Natural killer cell treated with Interleukin-12 subunit alpha and Interleukin-12 subunit beta and Interleukin-15 and Interleukin-18, amount 100 ng/mL, for 72 hours (primary cell): Measurements from ENCODE around the gene METTL23. TPM values are rescaled to one million over a fixed set of nuclear protein-coding genes. Genes with fewer than 3 reads are reported as not detected.
"Not testable (repeated sequence)": the region's sequence is repeated elsewhere in the genome, so short reads cannot be mapped to it uniquely, and the experiment has no call there.

Experiments
- ATAC-seq, 2 donors: fragments of 150-1000 bp; cut with Tn5 transposase in 1 of 2; sonication (Bioruptor Pico), chemical (Tn5 transposase) in 1 of 2; 2 replicates each; pipeline ENCODE4 v1.10.0; 2021
- DNase-seq: peaks from one replicate; pipeline ENCODE4 v3.0.0; 2022; ENCODE audit warnings: low spot score
- H3K27ac Mint-ChIP-seq, 2 donors: 1 replicate in 1 of 2; 2 replicates in 1 of 2; pipeline ENCODE4 v1.8.0; 2022; ENCODE audit warnings: mixed read lengths in 2 of 2, mild to moderate bottlenecking in 1 of 2, moderate library complexity in 1 of 2
- H3K27me3 Mint-ChIP-seq, 2 donors: 1 replicate in 1 of 2; 2 replicates in 1 of 2; pipeline ENCODE4 v1.8.0; 2022; ENCODE audit warnings: mixed read lengths in 2 of 2
- H3K36me3 Mint-ChIP-seq: one replicate; pipeline ENCODE4 v1.8.0; 2022; ENCODE audit warnings: mixed read lengths
- H3K4me1 Mint-ChIP-seq, 2 donors: 1 replicate in 1 of 2; 2 replicates in 1 of 2; pipeline ENCODE4 v1.8.0; 2022; ENCODE audit warnings: low read depth in 2 of 2, mixed read lengths in 2 of 2, mild to moderate bottlenecking in 1 of 2
- H3K4me3 Mint-ChIP-seq: one replicate; pipeline ENCODE4 v1.8.0; 2022; ENCODE audit warnings: mixed read lengths
- H3K9me3 Mint-ChIP-seq: 2 replicates; pipeline ENCODE4 v1.8.0; 2022; ENCODE audit warnings: mixed read lengths
- total RNA-seq, 2 donors: library from RNA; stranded (reverse); gene quantifications; one replicate each; pipeline ENCODE4 v1.2.3, GENCODE V29; 2022

METTL23 gene
- total RNA-seq, 2 donors from 2014 or later: 26.4 to 37.0 TPM

- no peaks in the 10 kb centered on the region for H3K27me3 Mint-ChIP-seq
- no peaks in the 10 kb centered on the region for H3K36me3 Mint-ChIP-seq
- no peak for DNase-seq
- no peak for ATAC-seq
- peaks cover 7 to 8% of the 10 kb centered on the region in 2 donors for H3K4me1 Mint-ChIP-seq
- no peaks in the 10 kb centered on the region for H3K9me3 Mint-ChIP-seq
- H3K4me3 Mint-ChIP-seq: peak overlapping the region; percentile 72
- no peak overlapping the region for H3K27ac Mint-ChIP-seq
Observed at GRCh38 chr17:76701471-76701967, 25.1 kb upstream of the METTL23 start.

GRCh38 chr17:76702076-76702475, 24.6 kb upstream of the METTL23 start:
- Mint-ChIP-seq H3K27me3 (no peaks in the 10 kb centered on the region), H3K27ac (no peak overlapping the region), H3K9me3 (no peaks in the 10 kb centered on the region), H3K4me3 (no peak overlapping the region), H3K36me3 (no peaks in the 10 kb centered on the region), H3K4me1 (peaks cover 7 to 8% of the 10 kb centered on the region in 2 donors)
- DNase-seq (no peak), ATAC-seq (no peak)

- DNase-seq (peak; percentile 26), ATAC-seq (no peak)
- H3K27ac Mint-ChIP-seq: no peak overlapping the region
- no peak overlapping the region for H3K4me3 Mint-ChIP-seq
- no peaks in the 10 kb centered on the region for H3K9me3 Mint-ChIP-seq
- peaks cover 7 to 8% of the 10 kb centered on the region in 2 donors for H3K4me1 Mint-ChIP-seq
- H3K36me3 Mint-ChIP-seq: no peaks in the 10 kb centered on the region
- no peaks in the 10 kb centered on the region for H3K27me3 Mint-ChIP-seq
Observed at GRCh38 chr17:76702941-76703637, 23.6 kb upstream of the METTL23 start.

GRCh38 chr17:76704805-76705204, 21.8 kb upstream of the METTL23 start:
- ATAC-seq: no peak
- DNase-seq: no peak
- no peaks in the 10 kb centered on the region for H3K27me3 Mint-ChIP-seq
- H3K4me3 Mint-ChIP-seq: no peak overlapping the region
- no peaks in the 10 kb centered on the region for H3K9me3 Mint-ChIP-seq
- H3K27ac Mint-ChIP-seq: no peak overlapping the region
- no peaks in the 10 kb centered on the region for H3K36me3 Mint-ChIP-seq
- H3K4me1 Mint-ChIP-seq: peaks cover 13 to 15% of the 10 kb centered on the region in 2 donors

GRCh38 chr17:76706817-76707216, 19.8 kb upstream of the METTL23 start:
- no peak overlapping the region for H3K4me3 Mint-ChIP-seq
- H3K36me3 Mint-ChIP-seq: no peaks in the 10 kb centered on the region
- no peaks in the 10 kb centered on the region for H3K9me3 Mint-ChIP-seq
- no peaks in the 10 kb centered on the region for H3K27me3 Mint-ChIP-seq
- ATAC-seq: no peak
- no peak overlapping the region for H3K27ac Mint-ChIP-seq
- peaks cover 13 to 15% of the 10 kb centered on the region in 2 donors for H3K4me1 Mint-ChIP-seq
- DNase-seq: no peak

GRCh38 chr17:76707985-76708807, 18.4 kb upstream of the METTL23 start:
- no peaks in the 10 kb centered on the region for H3K9me3 Mint-ChIP-seq
- peaks cover 13 to 18% of the 10 kb centered on the region in 2 donors for H3K4me1 Mint-ChIP-seq
- ATAC-seq (no peak), DNase-seq (peak; percentile 44)
- H3K36me3 Mint-ChIP-seq: no peaks in the 10 kb centered on the region
- H3K27me3 Mint-ChIP-seq: no peaks in the 10 kb centered on the region
- no peak overlapping the region for H3K27ac Mint-ChIP-seq
- no peak overlapping the region for H3K4me3 Mint-ChIP-seq

GRCh38 chr17:76709077-76709950, 17.3 kb upstream of the METTL23 start:
- no peak for ATAC-seq

GRCh38 chr17:76709951-76710862, 16.4 kb upstream of the METTL23 start:
- DNase-seq: not testable (repeated sequence)
- H3K27ac Mint-ChIP-seq: peak overlapping the region in 1 of 2 donors; percentile 18

More at GRCh38 chr17:76709077-76709950, 17.3 kb upstream of the METTL23 start:
- Mint-ChIP-seq H3K27ac (peak overlapping the region in 1 of 2 donors; percentile 18), H3K27me3 (no peaks in the 10 kb centered on the region), H3K36me3 (peaks cover 7% of the 10 kb centered on the region), H3K4me1 (peaks cover 18 to 28% of the 10 kb centered on the region in 2 donors), H3K4me3 (peak overlapping the region; percentile 72), H3K9me3 (no peaks in the 10 kb centered on the region)
- DNase-seq: peak; percentile 54

GRCh38 chr17:76710863-76711611, 15.6 kb upstream of the METTL23 start, which contains the start of gene MXRA7:
MXRA7 (minus strand) TSS chr17:76710965; CDS start chr17:76710946, 19 bp downstream.
- peaks cover 36 to 43% of the 10 kb centered on the region in 2 donors for H3K4me1 Mint-ChIP-seq
- no peaks in the 10 kb centered on the region for H3K27me3 Mint-ChIP-seq
- H3K27ac Mint-ChIP-seq: peak within 1 kb of the TSS; percentile 18 to 60
- peak within 1 kb of the TSS; percentile 76 for H3K4me3 Mint-ChIP-seq
- no peaks in the 10 kb centered on the region for H3K9me3 Mint-ChIP-seq
- ATAC-seq (peak; percentile 91 to 93), DNase-seq (peak; percentile 79)
- H3K36me3 Mint-ChIP-seq: peaks cover 18% of the 10 kb centered on the region

More at GRCh38 chr17:76709951-76710862, 16.4 kb upstream of the METTL23 start:
- H3K4me1 Mint-ChIP-seq: peaks cover 27 to 35% of the 10 kb centered on the region in 2 donors
- peaks cover 13% of the 10 kb centered on the region for H3K36me3 Mint-ChIP-seq
- not testable (repeated sequence) for H3K9me3 Mint-ChIP-seq, H3K27me3 Mint-ChIP-seq
- peak overlapping the region; percentile 72 for H3K4me3 Mint-ChIP-seq
- peak in 1 of 2 donors; percentile 59 for ATAC-seq

GRCh38 chr17:76712321-76712720, 14.3 kb upstream of the METTL23 start:
- DNase-seq, ATAC-seq, H3K27me3 Mint-ChIP-seq, H3K4me3 Mint-ChIP-seq, H3K9me3 Mint-ChIP-seq: not testable (repeated sequence)
- peak overlapping the region in 1 of 2 donors; percentile 64 for H3K27ac Mint-ChIP-seq
- peaks cover 42 to 55% of the 10 kb centered on the region in 2 donors for H3K4me1 Mint-ChIP-seq
- H3K36me3 Mint-ChIP-seq: peaks cover 24% of the 10 kb centered on the region

GRCh38 chr17:76713765-76714164, 12.9 kb upstream of the METTL23 start:
- Mint-ChIP-seq H3K4me1 (peaks cover 45 to 57% of the 10 kb centered on the region in 2 donors), H3K27ac (peak overlapping the region in 1 of 2 donors; percentile 79), H3K4me3 (no peak overlapping the region), H3K27me3 (no peaks in the 10 kb centered on the region), H3K36me3 (peaks cover 26% of the 10 kb centered on the region), H3K9me3 (no peaks in the 10 kb centered on the region)
- ATAC-seq: no peak
- no peak for DNase-seq

GRCh38 chr17:76714336-76714735, 12.3 kb upstream of the METTL23 start:
- H3K4me1 Mint-ChIP-seq: peaks cover 46 to 54% of the 10 kb centered on the region in 2 donors

More at GRCh38 chr17:76714336-76714735, 12.3 kb upstream of the METTL23 start:
- no peak overlapping the region for H3K4me3 Mint-ChIP-seq
- no peaks in the 10 kb centered on the region for H3K27me3 Mint-ChIP-seq
- no peaks in the 10 kb centered on the region for H3K9me3 Mint-ChIP-seq
- peak overlapping the region; percentile 79 to 88 for H3K27ac Mint-ChIP-seq
- peaks cover 29% of the 10 kb centered on the region for H3K36me3 Mint-ChIP-seq
- no peak for DNase-seq
- no peak for ATAC-seq
